HG02642 (cell line): Measurements from ENCODE around the gene MTA1.

Experiments used
- ATAC-seq: cut with Tn5 transposase; IDR thresholded peaks from one replicate; pipeline ENCODE4 v1.9.1; 2021; ENCODE audit warnings: mild to moderate bottlenecking; ENCODE audit not compliant: unreplicated experiment, poor library complexity

The MTA1 gene

DNA sequence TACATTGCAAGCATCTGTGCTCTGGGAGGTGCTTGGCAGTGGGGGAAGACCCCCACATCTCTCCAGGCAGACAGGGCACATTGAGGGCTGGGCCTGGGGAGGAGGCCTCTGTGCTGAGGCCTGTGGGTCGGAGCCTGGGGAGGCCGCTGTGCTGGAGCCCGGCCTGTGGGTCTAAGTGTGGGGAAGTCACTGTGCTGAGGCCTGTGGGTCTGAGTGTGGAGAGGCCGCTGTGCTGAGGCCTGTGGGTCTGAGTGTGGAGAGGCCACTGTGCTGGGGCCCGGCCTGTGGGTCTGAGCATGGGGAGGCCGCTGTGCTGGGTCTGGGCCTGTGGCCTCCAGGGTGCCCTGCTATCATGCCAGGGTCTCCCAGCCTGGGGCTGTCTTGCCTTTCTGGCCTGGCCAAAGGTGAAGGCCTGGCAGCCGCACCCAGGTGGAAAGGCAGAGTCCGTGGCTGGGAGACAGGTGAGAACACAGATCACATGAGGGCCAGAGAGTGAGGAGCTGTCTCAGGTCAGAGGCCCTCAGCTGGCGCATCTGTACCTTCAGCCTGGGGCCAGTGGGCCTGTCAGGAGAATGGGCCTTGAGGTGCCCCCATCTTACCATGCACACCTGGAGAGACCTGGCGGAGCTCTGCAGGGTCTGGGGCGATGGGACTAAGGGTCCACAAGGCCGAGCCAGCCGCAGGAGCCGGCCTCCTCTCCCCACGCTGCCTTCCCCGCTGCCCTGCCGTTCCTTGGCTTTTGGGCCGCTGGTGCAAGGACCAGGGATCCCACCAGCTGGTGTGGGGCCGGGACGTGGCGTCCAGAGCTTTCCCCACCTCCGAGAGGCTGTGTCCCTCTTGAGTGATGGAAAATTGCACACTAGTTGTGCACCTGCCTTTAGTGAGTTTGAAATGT lies 36.4 kb downstream of the MTA1 start:
- ATAC-seq, result no peak

- no peak for ATAC-seq
Measured at GRCh38 chr14:105456736-105457617, 37.4 kb downstream of the MTA1 start.

DNA sequence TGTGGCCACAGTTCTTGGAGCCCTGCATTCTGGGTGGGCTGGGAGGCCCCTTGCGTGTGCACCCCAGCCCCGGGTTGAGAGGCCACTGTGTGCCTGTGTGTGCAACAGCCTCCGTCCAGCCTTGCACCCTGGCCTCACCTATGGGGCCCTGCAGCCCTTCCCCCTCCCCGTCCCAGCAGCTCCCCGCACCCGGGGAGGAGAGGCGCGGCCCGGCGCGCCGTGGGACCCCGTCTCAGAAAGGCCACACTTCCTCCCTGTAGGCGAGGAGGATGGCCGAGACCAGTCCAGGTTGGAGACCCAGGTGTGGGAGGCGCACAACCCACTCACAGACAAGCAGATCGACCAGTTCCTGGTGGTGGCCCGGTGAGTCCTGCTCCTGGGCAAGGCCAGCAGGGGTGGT lies 38.4 kb downstream of the MTA1 start:
- ATAC-seq, result no peak

GRCh38 chr14:105458571-105458970 lies 38.9 kb downstream of the MTA1 start:
- no peak for ATAC-seq

DNA sequence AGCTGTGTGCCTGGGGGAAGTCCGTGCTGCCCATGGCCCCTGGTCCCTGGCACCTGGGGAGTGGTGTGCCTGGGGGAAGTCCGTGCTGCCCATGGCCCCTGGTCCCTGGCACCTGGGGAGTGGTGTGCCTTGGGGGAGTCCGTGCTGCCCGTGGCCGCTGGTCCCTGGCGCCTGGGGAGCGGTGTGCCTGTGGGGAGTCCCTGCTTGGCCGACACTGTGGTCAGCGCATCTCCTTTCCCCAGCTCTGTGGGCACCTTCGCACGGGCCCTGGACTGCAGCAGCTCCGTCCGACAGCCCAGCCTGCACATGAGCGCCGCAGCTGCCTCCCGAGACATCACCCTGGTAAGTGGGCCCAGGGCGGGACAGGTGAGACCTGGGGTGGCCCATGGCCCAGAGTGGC lies 40.5 kb downstream of the MTA1 start:
- ATAC-seq, result no peak

- no peak for ATAC-seq
Measured at GRCh38 chr14:105460616-105461015, 41.0 kb downstream of the MTA1 start.

DNA sequence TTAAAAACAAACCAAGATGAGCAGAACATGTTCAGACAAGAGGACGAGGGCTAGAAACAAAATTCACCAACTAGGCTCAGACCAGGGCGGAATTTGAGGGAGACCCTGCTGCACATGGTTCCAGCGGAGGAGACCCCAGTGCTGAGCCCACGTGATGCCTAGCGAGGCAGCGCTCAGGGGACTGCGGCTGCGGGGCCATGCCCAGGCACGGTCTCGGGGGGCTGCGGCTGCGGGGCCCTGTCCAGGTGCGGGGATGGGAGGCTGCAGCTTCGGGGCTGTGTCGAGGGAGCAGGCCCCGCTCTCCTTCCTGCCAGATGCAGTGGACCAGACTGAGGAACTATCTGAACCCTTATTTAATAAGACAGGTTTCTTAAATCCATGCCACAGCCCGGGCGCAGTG lies 42.3 kb downstream of the MTA1 start:
- no peak for ATAC-seq

DNA sequence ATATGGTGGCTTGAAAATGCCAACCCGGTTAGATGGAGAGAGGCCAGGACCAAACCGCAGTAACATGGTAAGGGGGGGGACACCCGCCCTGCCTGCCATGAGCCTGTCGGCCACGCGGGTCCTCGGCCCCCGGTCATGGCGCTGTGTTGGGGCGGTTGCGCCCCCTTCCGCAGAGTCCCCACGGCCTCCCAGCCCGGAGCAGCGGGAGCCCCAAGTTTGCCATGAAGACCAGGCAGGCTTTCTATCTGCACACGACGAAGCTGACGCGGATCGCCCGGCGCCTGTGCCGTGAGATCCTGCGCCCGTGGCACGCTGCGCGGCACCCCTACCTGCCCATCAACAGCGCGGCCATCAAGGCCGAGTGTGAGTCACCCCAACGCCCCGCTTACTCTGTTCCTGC lies 44.9 kb downstream of the MTA1 start:
- ATAC-seq, result no peak

DNA sequence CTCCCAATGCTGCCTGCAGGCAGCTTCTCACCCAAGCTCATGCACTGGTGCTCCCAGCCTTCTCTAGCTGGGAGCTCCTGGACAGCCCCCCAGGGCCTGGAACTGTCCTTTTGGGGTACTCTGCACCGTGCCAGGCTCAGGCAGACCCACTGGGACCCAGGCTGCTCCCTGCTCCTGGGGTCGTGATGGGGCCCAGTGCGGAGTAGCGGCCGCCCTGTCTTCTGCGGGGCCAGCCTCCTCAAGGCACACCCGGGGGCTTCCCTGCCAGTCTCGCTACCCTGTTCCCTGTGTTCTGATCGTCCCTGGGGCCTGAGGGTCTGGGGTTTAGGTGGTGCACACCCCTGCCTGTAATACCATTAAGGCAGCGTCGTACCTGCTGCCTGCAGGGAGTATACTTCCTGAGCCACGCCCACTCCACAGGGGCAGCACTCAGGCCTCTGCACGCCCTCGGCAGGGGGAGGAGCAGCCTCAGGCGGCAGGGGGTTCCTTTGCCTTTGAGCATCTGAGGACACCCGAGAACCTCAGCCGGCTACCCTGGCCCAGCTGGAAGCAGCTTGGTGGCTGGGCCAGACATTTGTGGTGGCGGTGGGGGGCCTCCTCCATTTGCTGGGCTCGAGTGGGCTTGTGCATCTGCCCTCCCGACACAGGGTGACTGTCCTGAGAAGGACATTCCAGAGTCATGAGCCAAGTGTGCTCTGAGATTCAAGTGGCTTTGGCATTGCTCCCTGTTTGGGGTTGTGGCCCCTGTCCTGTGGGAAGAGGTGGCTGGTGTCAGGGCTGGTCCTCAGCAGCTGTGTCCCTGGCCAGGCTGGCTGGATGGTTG lies 45.8 kb downstream of the MTA1 start:
- no peak for ATAC-seq

GRCh38 chr14:105466531-105467248 lies 47.1 kb downstream of the MTA1 start:
- no peak for ATAC-seq

DNA sequence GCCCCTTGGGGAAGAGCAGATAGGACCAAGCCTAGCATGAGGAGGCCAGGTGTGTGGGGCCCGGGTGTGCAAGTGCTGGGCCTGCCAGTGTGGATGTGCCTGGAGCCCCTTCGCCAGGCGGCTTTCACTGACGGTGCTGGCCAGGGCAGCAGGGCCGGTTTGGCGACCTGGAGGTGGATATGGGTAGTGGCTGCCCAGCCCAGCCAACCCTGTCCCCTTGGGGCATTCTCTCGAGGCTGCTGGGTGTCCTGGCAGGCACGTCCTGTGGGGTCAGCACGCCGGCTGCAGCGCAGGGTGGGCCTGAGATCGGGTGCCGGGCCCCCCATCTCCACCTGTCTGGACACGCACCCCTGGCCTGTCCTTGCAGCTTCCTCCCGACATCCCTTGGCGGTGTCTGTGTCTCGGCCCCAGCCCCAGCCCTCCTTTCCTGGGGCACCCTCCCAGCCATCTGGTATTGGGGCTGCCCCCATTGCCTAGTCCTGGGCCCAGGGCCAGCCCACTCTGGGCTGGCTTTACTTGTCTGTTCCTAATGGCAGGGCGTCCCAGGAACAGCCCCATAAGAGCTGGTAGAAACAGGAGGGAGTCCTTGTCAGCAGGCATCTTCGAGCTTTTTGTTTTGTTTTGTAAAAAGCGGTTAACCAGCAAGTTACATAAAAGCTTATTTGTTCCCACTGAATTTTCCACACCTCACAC lies 47.8 kb downstream of the MTA1 start:
- ATAC-seq, result no peak

- no peak for ATAC-seq
Measured at GRCh38 chr14:105467942-105468471, 48.4 kb downstream of the MTA1 start.

- ATAC-seq, result no peak
Measured at GRCh38 chr14:105468621-105469241, 49.1 kb downstream of the MTA1 start.

GRCh38 chr14:105469456-105470349 lies 50.1 kb downstream of the MTA1 start:
- no peak for ATAC-seq

DNA sequence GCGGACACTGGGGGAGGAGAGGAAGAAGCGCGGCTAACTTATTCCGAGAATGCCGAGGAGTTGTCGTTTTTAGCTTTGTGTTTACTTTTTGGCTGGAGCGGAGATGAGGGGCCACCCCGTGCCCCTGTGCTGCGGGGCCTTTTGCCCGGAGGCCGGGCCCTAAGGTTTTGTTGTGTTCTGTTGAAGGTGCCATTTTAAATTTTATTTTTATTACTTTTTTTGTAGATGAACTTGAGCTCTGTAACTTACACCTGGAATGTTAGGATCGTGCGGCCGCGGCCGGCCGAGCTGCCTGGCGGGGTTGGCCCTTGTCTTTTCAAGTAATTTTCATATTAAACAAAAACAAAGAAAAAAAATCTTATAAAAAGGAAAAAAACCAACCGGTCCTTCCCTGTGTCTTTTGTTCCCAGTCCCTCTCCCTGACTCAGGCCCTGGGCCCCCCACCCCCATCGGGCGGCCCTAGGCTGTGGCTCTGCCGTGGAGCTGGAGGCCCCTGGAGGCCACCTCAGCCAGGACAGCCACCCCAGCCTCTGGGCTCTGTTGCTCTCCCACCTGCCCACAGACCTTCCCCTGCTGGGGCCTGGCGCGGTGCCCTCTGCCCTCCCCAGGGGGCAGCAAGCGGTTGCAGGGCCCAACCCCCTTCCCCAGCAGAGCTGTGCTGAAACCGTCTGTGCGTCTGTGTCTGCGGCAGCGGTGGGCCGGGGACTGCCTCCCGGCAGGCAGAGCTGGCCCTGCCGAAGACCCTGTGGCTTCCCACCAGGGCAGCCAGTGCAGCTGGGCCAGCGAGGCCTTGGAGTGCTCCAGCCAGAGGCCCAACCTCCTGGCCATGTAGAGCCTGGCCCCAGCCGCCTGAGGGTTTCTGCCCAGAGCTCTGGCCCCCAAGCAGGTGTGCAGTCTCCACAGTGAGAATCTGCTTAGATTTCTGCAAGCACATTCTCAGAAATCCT lies 51.0 kb downstream of the MTA1 start:
- no peak for ATAC-seq

GRCh38 chr14:105471297-105471821 lies 51.7 kb downstream of the MTA1 start:
- no peak for ATAC-seq
